ENCODE results near the gene BSG. TPM values are rescaled to one million over a fixed set of nuclear protein-coding genes. Genes with fewer than 3 reads are reported as not detected.

The BSG gene
- total and polyA plus RNA-seq, 9 of the 15 experiments (the other 6 are each of a cell fraction or from before 2014, with no cell fraction given), result 4.6 to 495 (median 187) TPM

GRCh38 chr19:584240-585001, 12.0 kb downstream of the BSG start (continued):
- TF ChIP-seq, protein P1, sequence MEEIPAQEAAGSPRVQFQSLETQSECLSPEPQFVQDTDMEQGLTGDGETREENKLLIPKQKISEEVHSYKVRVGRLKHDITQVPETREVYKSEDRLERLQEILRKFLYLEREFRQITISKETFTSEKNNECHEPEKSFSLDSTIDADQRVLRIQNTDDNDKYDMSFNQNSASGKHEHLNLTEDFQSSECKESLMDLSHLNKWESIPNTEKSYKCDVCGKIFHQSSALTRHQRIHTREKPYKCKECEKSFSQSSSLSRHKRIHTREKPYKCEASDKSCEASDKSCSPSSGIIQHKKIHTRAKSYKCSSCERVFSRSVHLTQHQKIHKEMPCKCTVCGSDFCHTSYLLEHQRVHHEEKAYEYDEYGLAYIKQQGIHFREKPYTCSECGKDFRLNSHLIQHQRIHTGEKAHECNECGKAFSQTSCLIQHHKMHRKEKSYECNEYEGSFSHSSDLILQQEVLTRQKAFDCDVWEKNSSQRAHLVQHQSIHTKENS (CRISPR knock-in tag; IDR thresholded peaks at IDR 0.05), result no peak
- TF ChIP-seq NR2C2 (CRISPR knock-in tag; IDR thresholded peaks at IDR 0.05), result no peak
- no peak for TF ChIP-seq NR2C2 (tag; IDR thresholded peaks at IDR 0.05)
- no peak for TF ChIP-seq ZNF79 (CRISPR knock-in tag; IDR thresholded peaks at IDR 0.05; ENCODE audit: low read depth)
- peak in 1 of 2 experiments; percentile 40; a peak in 1 of 4 replicates for TF ChIP-seq TRIM24 (IDR thresholded peaks at IDR 0.05)
- TF ChIP-seq RBM34 (IDR thresholded peaks at IDR 0.05; ENCODE audit: borderline replicate concordance, insufficient read depth, low read length), result no peak
- TF ChIP-seq NFE2 (IDR thresholded peaks at IDR 0.05; ENCODE audit: low read depth), result no peak
- TF ChIP-seq GMEB1 (CRISPR knock-in tag; IDR thresholded peaks at IDR 0.05), result no peak
- TF ChIP-seq PRDM10 (IDR thresholded peaks at IDR 0.05; ENCODE audit: partially characterized antibody), result no peak
- TF ChIP-seq JUNB (CRISPR knock-in tag; conservative IDR thresholded peaks at IDR 0.05), result no peak
- TF ChIP-seq LARP7 (IDR thresholded peaks at IDR 0.05), result no peak
- TF ChIP-seq PML (IDR thresholded peaks at IDR 0.05; ENCODE audit: low read length), result peak; percentile 52; the same call in 1 of the 2 replicates
- TF ChIP-seq MAFG (tag; conservative IDR thresholded peaks at IDR 0.05), result no peak
- TF ChIP-seq, protein P2, sequence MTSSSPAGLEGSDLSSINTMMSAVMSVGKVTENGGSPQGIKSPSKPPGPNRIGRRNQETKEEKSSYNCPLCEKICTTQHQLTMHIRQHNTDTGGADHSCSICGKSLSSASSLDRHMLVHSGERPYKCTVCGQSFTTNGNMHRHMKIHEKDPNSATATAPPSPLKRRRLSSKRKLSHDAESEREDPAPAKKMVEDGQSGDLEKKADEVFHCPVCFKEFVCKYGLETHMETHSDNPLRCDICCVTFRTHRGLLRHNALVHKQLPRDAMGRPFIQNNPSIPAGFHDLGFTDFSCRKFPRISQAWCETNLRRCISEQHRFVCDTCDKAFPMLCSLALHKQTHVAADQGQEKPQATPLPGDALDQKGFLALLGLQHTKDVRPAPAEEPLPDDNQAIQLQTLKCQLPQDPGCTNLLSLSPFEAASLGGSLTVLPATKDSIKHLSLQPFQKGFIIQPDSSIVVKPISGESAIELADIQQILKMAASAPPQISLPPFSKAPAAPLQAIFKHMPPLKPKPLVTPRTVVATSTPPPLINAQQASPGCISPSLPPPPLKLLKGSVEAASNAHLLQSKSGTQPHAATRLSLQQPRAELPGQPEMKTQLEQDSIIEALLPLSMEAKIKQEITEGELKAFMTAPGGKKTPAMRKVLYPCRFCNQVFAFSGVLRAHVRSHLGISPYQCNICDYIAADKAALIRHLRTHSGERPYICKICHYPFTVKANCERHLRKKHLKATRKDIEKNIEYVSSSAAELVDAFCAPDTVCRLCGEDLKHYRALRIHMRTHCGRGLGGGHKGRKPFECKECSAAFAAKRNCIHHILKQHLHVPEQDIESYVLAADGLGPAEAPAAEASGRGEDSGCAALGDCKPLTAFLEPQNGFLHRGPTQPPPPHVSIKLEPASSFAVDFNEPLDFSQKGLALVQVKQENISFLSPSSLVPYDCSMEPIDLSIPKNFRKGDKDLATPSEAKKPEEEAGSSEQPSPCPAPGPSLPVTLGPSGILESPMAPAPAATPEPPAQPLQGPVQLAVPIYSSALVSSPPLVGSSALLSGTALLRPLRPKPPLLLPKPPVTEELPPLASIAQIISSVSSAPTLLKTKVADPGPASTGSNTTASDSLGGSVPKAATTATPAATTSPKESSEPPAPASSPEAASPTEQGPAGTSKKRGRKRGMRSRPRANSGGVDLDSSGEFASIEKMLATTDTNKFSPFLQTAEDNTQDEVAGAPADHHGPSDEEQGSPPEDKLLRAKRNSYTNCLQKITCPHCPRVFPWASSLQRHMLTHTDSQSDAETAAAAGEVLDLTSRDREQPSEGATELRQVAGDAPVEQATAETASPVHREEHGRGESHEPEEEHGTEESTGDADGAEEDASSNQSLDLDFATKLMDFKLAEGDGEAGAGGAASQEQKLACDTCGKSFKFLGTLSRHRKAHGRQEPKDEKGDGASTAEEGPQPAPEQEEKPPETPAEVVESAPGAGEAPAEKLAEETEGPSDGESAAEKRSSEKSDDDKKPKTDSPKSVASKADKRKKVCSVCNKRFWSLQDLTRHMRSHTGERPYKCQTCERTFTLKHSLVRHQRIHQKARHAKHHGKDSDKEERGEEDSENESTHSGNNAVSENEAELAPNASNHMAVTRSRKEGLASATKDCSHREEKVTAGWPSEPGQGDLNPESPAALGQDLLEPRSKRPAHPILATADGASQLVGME (CRISPR knock-in tag; IDR thresholded peaks at IDR 0.05), result no peak
